RCC 7860 (cell line): Measurements from ENCODE around the gene XPR1.

Experiments
- DNase-seq: peaks from one replicate; pipeline ENCODE4 v3.0.0-alpha.2; 2015; ENCODE audit warnings: low spot score
- FAIRE-seq: peaks from 2 replicates; lab custom pipeline; 2012; peaks lifted over from hg19 to GRCh38; lab: Jason Lieb, UNC

Gene XPR1

GRCh38 chr1:180925471-180926051 is 293.7 kb downstream of the XPR1 start:
- DNase-seq (no peak), FAIRE-seq (no peak)

- DNase-seq (no peak), FAIRE-seq (no peak)
These were observed 294.6 kb downstream of the XPR1 start for GRCh38 chr1:180926164-180926981.

- no peak for DNase-seq
These were observed 295.5 kb downstream of the XPR1 start for GRCh38 chr1:180927348-180927747.

GRCh38 chr1:180927841-180928240 is 296.0 kb downstream of the XPR1 start:
- FAIRE-seq (no peak), DNase-seq (no peak)

More at GRCh38 chr1:180927348-180927747, 295.5 kb downstream of the XPR1 start:
- FAIRE-seq: no peak

GRCh38 chr1:180928331-180929230 is 296.8 kb downstream of the XPR1 start:
- DNase-seq (no peak), FAIRE-seq (no peak)

GRCh38 chr1:180929389-180929788 is 297.6 kb downstream of the XPR1 start:
- FAIRE-seq (no peak), DNase-seq (no peak)

- DNase-seq (no peak), FAIRE-seq (no peak)
These were observed 298.9 kb downstream of the XPR1 start for GRCh38 chr1:180930687-180931086.

DNA sequence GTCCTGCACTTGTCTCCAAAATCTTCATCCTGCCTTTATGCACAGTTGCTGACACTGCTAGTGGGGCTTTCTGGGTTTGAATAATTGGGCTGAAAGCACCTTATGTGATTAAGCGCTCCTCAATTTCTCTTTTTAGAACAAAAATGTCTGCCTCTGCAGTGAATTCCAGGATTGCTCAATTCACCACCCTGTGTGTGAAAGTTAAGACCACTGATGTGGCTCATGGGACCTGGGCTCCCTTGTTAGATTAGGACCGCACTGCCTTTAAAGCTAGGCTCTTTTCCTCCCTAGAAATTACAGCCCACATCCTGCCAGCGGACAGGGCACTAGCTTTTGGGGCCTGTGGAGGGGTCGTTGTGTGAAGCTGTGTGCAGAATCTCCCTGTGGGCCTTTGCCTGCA is 299.7 kb downstream of the XPR1 start:
- FAIRE-seq: no peak
- DNase-seq: no peak

DNA sequence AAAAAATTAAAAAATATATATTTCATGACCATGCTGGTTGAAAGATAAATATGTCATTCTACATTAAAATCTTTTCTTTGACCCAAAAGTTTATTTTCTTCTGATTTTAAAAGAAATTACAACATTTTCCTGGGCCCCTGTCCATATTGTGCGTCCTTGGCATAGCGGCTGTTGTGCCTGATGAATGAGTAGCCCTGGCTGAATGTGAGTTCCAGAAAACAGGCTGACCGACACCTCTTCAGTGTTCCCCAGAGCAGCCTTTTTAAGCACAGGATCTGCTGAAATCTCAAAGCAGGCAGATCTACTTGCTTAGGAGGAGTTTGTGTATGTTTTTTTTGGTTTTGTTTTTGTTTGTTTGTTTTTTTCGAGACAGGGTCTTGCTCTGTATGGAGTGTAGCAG is 300.6 kb downstream of the XPR1 start:
- no peak for DNase-seq
- no peak for FAIRE-seq

DNA sequence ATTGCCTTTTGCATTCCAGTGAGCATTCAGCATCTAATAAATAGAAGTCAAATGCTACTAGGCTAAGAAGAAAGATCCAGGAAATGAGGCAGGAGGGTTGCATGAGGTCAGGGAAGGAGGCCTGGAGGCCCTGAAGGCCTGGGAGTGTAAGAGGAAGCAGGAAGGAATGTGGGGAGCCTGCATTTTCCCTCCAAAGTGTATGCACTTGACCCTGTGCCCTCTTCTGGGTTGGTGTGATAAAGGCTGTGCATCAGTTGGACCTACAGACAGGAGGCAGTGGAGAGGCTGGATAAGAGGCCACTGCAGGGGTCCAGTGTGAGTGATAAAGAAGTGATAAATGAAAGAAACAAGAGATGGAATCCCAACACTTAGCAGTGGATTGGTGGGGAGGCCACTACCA is 301.3 kb downstream of the XPR1 start:
- FAIRE-seq (no peak), DNase-seq (no peak)

GRCh38 chr1:180934563-180934962 is 302.7 kb downstream of the XPR1 start:
- FAIRE-seq (no peak), DNase-seq (no peak)

DNA sequence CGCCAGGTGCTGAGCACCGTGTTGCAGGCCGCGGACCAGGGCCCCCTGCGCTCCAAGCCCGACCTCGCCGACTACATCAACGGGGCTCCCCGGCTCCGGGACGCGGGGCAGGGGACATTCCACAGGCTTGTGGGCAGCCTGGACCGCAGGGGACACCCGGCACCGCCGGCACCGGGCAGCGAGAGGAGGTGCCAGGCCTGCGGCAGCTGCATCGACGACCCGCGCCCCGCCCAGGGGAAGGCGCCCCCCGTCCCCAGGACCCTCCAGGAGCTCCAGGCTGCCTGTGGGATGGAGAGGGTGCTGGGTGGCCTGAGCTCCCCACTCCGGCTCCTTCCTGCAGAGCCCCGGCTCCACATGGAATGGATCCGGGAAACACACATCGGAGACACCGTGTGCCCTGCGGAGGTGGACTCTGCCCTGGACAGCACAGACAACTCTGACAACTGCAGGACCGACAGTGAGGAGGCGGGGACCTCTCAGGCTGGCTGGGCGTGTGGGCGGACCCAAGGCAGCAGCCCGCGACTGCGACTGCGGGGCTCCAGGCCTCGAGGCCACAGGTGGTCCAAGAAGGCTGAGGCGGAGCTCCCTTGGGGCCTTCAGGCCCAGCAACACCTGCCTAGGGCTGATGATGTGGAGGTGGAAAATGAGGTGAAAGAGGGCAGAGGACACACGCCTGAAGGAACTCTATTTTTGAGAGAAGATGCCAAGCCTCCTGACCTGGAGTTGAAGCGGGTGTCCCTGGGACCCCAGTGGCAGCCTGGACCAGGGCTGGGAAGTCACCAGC is 303.7 kb downstream of the XPR1 start:
- FAIRE-seq (no peak), DNase-seq (no peak)

GRCh38 chr1:180936110-180937011 is 304.5 kb downstream of the XPR1 start:
- no peak for DNase-seq
- FAIRE-seq: no peak

DNA sequence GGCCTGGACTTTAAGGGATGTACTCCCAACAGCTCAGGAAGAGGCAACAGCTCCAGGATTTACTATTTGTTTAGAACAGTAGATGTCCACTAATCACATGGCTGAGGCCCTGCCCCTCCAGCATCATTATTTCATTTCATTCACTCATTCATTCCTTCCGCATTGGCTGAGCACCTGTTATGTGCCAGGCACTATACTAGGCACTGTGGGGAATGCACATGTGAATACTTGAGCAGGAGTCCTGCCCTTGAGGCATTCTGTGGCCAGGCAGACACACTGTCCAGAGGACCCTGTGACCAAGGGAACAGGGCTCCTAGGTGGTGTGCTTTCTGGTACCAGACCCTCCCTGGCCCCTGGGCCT is 305.2 kb downstream of the XPR1 start:
- FAIRE-seq (no peak), DNase-seq (no peak)

DNA sequence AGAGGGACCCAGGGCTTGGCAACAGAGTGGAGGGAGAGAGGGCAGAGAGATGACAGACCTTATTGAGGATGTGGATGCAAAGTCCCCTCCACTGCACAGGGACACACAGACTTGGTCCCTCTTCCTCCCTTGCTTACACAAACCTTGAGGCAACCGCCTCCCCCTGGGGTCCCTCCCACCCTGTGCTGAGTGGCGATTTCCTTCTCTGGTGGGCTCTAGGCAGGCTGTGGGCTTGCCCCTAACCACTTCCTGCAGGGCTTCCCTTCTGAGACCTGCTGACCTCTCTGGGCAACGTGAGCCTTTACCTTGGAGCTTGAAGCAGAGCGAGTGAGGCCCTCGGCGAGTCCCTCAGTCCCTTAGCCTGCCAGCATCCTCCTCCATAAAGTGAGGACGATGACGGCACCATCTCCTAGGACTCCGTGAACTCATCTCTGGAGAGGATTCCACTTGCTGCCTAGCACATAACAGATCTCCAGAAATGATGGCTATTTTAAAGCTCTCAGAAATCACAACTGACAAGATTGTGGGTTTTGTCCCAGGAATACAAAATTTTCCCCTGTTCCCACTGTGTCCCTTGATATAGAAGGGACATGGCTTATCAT is 305.9 kb downstream of the XPR1 start:
- FAIRE-seq (no peak), DNase-seq (no peak)

GRCh38 chr1:180939073-180939710 is 307.4 kb downstream of the XPR1 start:
- FAIRE-seq (no peak), DNase-seq (no peak)

DNA sequence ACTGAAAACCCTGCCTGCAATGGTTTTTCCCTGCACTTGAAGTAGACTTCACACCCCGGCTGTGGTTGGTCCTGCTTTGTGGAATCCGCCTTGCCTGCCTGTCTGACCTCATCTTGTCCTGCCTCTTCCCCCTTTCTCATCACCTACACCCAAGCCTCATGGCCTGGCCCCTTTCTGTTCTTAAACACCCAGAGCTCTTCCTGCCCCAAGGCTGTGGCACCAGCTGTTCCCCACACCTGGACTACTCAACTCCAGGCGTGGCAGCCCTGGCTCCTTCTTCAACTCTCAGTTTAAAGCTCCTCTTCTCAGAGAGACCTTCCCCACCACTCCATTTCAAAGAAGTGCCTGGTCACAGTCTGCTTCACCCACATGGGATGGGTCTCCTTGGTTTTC is 307.9 kb downstream of the XPR1 start:
- DNase-seq (no peak), FAIRE-seq (no peak)
